HG02938 (cell line): ENCODE data around the gene IFITM1.
"Not testable (repeated sequence)": the region's sequence is repeated elsewhere in the genome, so short reads cannot be mapped to it uniquely, and the experiment has no call there.

Experiments
- ATAC-seq: cut with Tn5 transposase; IDR thresholded peaks from one replicate; pipeline ENCODE4 v1.9.1; 2021; ENCODE audit warnings: mild to moderate bottlenecking, moderate library complexity; ENCODE audit not compliant: unreplicated experiment

IFITM1 gene

GRCh38 chr11:362642-363442, 49.0 kb downstream of the IFITM1 start:
- no peak for ATAC-seq

- ATAC-seq, result not testable (repeated sequence)
Observed at GRCh38 chr11:363443-363805, 49.6 kb downstream of the IFITM1 start.

GRCh38 chr11:363948-364761, 50.3 kb downstream of the IFITM1 start:
- ATAC-seq, result no peak
